Renal pelvis (tissue), 12 donors: ENCODE data around the gene TRIM49B. TPM values are rescaled to one million over a fixed set of nuclear protein-coding genes. Genes with fewer than 3 reads are reported as not detected.
"Not testable (repeated sequence)": the region's sequence is repeated elsewhere in the genome, so short reads cannot be mapped to it uniquely, and the experiment has no call there.

Experiments
- DNase-seq: peaks from one replicate; pipeline ENCODE4 v3.0.0-alpha.2; 2013
- long read RNA-seq, 16 experiments: transcript quantifications; one replicate each; lab custom pipeline, GENCODE V29; 2026
- polyA plus RNA-seq, 3 donors: library from polyadenylated mRNA; unstranded; fragments of 120-200 nt; gene quantifications; one replicate each; pipeline ENCODE4 v1.2.1, GENCODE V29; 2013; ENCODE audit not compliant: insufficient read length in 3 of 3

Gene TRIM49B, protein sequence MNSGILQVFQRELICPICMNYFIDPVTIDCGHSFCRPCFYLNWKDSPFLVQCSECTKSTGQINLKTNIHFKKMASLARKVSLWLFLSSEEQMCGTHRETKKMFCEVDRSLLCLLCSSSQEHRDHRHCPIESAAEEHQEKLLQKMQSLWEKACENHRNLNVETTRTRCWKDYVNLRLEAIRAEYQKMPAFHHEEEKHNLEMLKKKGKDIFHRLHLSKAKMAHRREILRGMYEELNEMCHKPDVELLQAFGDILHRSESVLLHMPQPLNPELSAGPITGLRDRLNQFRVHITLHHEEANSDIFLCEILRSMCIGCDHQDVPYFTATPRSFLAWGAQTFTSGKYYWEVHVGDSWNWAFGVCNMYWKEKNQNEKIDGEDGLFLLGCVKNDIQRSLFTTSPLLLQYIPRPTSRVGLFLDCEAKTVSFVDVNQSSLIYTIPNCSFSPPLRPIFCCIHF
- not detected for polyA plus RNA-seq
- long read RNA-seq, donor 1: 0 reads
- long read RNA-seq, donor 2: 0 reads
- long read RNA-seq, donor 3: 0 reads
- long read RNA-seq, donor 4: 0 reads
- long read RNA-seq, donor 5: 0 reads
- long read RNA-seq, donor 6: 0 reads
- long read RNA-seq, donor 7: 0 reads
- long read RNA-seq, donor 8: 0 reads
- long read RNA-seq, donor 9: 0 reads
- long read RNA-seq, donor 10: 0 reads
- long read RNA-seq, donor 11: 0 reads
- long read RNA-seq, donor 12: 0 reads
- long read RNA-seq, donor 13: 0 reads
- long read RNA-seq, donor 14: 0 reads
- long read RNA-seq, donor 15: 0 reads
- long read RNA-seq, donor 16: 0 reads

DNA sequence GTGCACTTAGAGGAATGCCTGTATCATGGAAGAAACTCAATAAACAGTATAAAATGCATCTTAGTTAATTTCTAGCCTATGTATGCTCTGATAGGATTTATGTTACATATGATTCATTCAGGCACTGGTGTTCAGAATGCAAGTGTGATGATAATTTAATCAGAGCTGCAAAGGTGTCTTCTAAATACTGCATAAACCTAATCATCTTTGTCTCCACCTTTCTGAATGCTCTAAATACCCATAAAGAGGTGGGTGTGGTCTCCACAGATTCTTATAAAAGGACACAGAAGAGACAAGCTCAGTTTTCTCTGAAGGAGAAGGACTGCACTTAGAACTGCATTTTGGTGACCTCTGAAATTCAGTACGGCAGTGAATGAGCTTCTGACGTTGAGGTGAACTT, at the start of gene TRIM49B:
Gene TRIM49B (plus strand): TSS at position 301 of the 400 bp plus-strand sequence. CDS start 2,777 bp downstream, outside the sequence.
- DNase-seq: not testable (repeated sequence)

- DNase-seq: not testable (repeated sequence)
Observed at GRCh38 chr11:48983785-48984184, 44.8 kb upstream of the TRIM49B start, which contains the start of gene TRIM51G. TRIM51G (minus strand) TSS chr11:48983885; CDS start chr11:48981695, 2,190 bp downstream.

GRCh38 chr11:49048229-49048628, 19.6 kb downstream of the TRIM49B start:
- not testable (repeated sequence) for DNase-seq

DNA sequence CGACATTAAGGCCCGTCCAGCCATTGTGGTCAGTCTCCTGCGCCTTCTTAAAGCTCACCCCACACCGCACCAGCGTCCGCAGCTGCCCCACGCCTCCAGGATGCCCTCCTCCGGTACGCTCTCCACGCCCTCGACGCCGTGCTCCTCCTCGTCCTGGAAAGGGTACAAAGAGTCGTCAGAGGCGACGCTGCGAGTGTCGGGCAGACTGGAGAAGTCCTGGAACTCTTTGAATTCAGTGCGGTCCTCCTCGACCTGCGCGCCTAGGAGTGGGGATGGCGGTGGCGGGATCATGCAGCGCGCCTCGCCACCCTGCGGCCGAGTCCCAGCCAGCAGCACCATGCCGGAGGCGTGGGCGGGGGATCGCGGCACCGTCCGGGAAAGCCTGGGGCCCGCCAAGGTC, 21.2 kb downstream of the TRIM49B start:
- DNase-seq: not testable (repeated sequence)

GRCh38 chr11:49059012-49059411, 30.4 kb downstream of the TRIM49B start, which contains the start of gene TRIM64C:
TRIM64C (minus strand) TSS chr11:49059112; CDS start chr11:49059112, 0 bp downstream.
- not testable (repeated sequence) for DNase-seq

DNA sequence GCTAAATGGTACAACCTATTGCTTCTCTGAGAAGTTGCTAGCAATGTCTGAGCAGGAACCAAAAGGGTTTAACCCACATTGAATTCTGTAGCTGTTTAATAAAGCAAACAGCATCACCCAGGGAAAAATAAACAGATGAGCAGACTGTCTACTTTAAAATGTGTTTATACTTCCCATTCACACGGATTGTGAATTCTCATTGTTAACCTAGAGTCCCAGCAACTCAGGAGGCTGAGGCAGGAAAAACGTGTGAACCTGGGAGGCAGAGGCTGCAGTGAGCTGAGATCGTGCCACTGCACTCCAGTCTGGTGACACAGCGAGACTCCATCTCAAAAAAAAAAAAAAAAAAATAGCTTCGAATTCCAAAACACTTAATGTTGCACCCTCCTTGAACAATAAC, 41.3 kb downstream of the TRIM49B start:
- DNase-seq: not testable (repeated sequence)

Other genes starting within 250 kb of the TRIM49B start
- gene TRIM51G, start 44.9 kb upstream of the TRIM49B start, polyA plus RNA-seq: not detected
- not detected for gene TRIM64C, start 30.3 kb downstream of the TRIM49B start, polyA plus RNA-seq
- 10 to 100 TPM; 10.2 to 17.3 (median 16.9) TPM for gene FOLH1, start 179.8 kb downstream of the TRIM49B start, polyA plus RNA-seq